Thyroid gland (tissue), 4 donors: Measurements from ENCODE around the gene ERG. TPM values are rescaled to one million over a fixed set of nuclear protein-coding genes. Genes with fewer than 3 reads are reported as not detected.

ENCODE experiments used
- DNase-seq, 2 donors: peaks; one replicate each; pipeline ENCODE4 v3.0.0-alpha.2; 2019
- H3K27ac ChIP-seq, 3 donors: fragments of 200-600 bp; sonication (generic); 1 replicate in 2 of 3; 2 replicates in 1 of 3; pipeline ENCODE4 v1.5.1; 2016 to 2019; ENCODE audit warnings: mild to moderate bottlenecking in 1 of 3, moderate library complexity in 1 of 3
- H3K27me3 ChIP-seq: fragments of 200-600 bp; sonication (generic); one replicate; pipeline ENCODE4 v1.5.1; 2019
- H3K36me3 ChIP-seq, 2 donors: fragments of 200-600 bp; sonication (generic); one replicate each; pipeline ENCODE4 v1.5.1; 2016 to 2019
- H3K4me1 ChIP-seq, 2 donors: fragments of 200-600 bp; sonication (generic); one replicate each; pipeline ENCODE4 v1.5.1; 2017 to 2019
- H3K4me3 ChIP-seq, 3 donors: fragments of 200-600 bp; sonication (generic); replicated peaks in 1 of 3; 1 replicate in 2 of 3; 2 replicates in 1 of 3; pipeline ENCODE4 v1.5.1; 2016; ENCODE audit warnings: mild to moderate bottlenecking in 1 of 3
- H3K9me3 ChIP-seq: fragments of 200-600 bp; sonication (generic); one replicate; pipeline ENCODE4 v1.5.1; 2017
- POLR2A ChIP-seq, 2 donors: fragments of 450-650 bp; IDR thresholded peaks; one replicate each; pipeline ENCODE4 v1.6.1; 2017; ENCODE audit warnings: antibody characterized with exemption in 2 of 2, mild to moderate bottlenecking in 2 of 2, moderate library complexity in 1 of 2
- WGBS, 2 donors: methylation state at CpG; one replicate each; pipeline ENCODE4 v1.1.5; 2017; 5-methylcytosine and 5-hydroxymethylcytosine counted together
- intact Hi-C: fragments of 100-400 bp; cut with DNase I; formaldehyde crosslinking; loops from one replicate; pipeline ENCODE4 v1.15.1; 2023
- total RNA-seq, 4 donors: library from RNA; depleted of rRNA; stranded (reverse); fragments of >200 nt; gene quantifications; one replicate each; pipeline ENCODE4 v1.2.3, GENCODE V29; 2016
- TF ChIP-seq, protein P1 (sequence below), 6 experiments: fragments of 200-600 bp in 3 of 6; fragments of 450-650 bp in 3 of 6; sonication (generic) in 3 of 6; IDR thresholded peaks; one replicate each; pipeline ENCODE4 v1.5.1; 2016 to 2019; ENCODE audit warnings: antibody characterized with exemption in 6 of 6, mild to moderate bottlenecking in 2 of 6, inconsistent platforms in 1 of 6, moderate library complexity in 1 of 6

ERG gene
- total RNA-seq, 4 donors from 2014 or later = 9.9 to 25.1 (median 18.2) TPM

DNA sequence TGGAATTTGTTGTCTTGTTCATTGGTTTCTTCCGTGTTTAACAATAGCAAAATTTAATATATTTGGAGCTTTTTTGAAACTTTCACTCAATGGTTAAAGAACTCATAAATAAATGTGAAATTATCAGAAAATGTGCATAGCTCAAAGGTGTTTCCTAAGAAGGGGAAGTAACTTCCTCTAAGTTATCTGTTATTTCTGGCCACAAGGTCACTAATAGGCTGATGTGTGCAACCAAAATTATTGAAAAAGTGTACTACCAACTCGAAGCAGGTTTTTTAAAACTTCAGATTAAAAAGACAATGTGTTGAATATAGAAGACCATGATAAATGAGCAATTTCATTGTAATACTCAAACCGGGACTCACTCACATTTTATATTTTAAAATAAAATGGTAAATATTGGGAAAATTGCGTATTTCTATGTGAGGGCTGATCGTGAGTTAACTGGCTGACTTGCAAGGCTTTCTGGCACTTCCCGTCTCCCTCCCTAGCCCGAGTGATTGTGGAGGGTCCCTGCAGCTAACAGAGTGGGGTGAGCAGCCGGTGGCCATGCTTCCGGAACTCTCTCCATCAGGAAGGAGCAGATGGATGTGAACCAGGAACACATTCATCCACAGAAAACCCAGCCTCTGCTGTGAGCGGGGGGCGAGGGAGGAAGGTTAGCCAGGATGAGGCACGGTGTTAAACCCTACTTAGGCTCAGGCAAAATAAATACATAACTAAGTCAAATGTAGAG, 96.9 kb downstream of the ERG start:
- 76 to 79% methylated on average over 12 of the region's 12 CpGs for WGBS, 2 donors
- Histone ChIP-seq H3K9me3 (no peaks in the 10 kb centered on the region), H3K4me3 (no peak overlapping the region), H3K27ac (no peak overlapping the region), H3K4me1 (no peaks in the 10 kb centered on the region), H3K27me3 (no peaks in the 10 kb centered on the region), H3K36me3 (no peaks in the 10 kb centered on the region)
- TF ChIP-seq, protein P1, sequence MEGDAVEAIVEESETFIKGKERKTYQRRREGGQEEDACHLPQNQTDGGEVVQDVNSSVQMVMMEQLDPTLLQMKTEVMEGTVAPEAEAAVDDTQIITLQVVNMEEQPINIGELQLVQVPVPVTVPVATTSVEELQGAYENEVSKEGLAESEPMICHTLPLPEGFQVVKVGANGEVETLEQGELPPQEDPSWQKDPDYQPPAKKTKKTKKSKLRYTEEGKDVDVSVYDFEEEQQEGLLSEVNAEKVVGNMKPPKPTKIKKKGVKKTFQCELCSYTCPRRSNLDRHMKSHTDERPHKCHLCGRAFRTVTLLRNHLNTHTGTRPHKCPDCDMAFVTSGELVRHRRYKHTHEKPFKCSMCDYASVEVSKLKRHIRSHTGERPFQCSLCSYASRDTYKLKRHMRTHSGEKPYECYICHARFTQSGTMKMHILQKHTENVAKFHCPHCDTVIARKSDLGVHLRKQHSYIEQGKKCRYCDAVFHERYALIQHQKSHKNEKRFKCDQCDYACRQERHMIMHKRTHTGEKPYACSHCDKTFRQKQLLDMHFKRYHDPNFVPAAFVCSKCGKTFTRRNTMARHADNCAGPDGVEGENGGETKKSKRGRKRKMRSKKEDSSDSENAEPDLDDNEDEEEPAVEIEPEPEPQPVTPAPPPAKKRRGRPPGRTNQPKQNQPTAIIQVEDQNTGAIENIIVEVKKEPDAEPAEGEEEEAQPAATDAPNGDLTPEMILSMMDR (IDR thresholded peaks at IDR 0.05) = no peak
- no peak for TF ChIP-seq POLR2A (IDR thresholded peaks at IDR 0.05)
- DNase-seq = no peak
- intact Hi-C loops = no loop called here

- 66% methylated on average over 13 of the region's 13 CpGs for WGBS, 2 donors
Observed at GRCh38 chr21:38400195-38400919, 97.9 kb downstream of the ERG start.

DNA sequence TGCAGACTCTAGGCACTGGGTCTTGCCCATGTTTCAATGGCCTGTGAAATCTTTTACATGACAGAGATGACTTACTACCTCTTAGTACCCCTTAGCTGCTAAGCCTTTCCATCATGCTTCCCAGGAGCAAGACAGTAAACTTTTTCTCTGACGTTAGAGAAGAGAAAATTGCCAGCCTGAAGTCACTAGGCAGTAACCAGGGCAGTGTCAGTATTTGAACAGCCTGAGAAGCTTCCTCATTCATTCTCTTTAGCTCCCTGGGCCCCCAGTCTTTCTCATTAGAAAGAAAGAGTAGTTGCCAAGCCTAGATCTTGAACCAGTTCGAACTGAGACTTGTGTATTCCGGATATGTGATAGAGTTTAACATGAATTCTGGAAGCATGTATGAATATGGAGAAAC, 99.2 kb downstream of the ERG start:
- no peaks in the 10 kb centered on the region for H3K36me3 ChIP-seq
- no peaks in the 10 kb centered on the region for H3K9me3 ChIP-seq
- TF ChIP-seq, protein P1 (IDR thresholded peaks at IDR 0.05) = no peak
- TF ChIP-seq POLR2A (IDR thresholded peaks at IDR 0.05) = no peak
- H3K4me1 ChIP-seq = no peaks in the 10 kb centered on the region
- H3K27ac ChIP-seq = no peak overlapping the region
- 83 to 90% methylated on average over 3 of the region's 3 CpGs for WGBS, 2 donors
- H3K27me3 ChIP-seq = no peaks in the 10 kb centered on the region
- H3K4me3 ChIP-seq = no peak overlapping the region
- no peak for DNase-seq
- intact Hi-C loops = no loop called here

More at GRCh38 chr21:38400195-38400919, 97.9 kb downstream of the ERG start:
- no peak for TF ChIP-seq POLR2A (IDR thresholded peaks at IDR 0.05)
- TF ChIP-seq, protein P1 (IDR thresholded peaks at IDR 0.05) = no peak
- Histone ChIP-seq H3K9me3 (no peaks in the 10 kb centered on the region), H3K27ac (no peak overlapping the region), H3K27me3 (no peaks in the 10 kb centered on the region), H3K4me3 (no peak overlapping the region), H3K4me1 (no peaks in the 10 kb centered on the region), H3K36me3 (no peaks in the 10 kb centered on the region)
- DNase-seq = no peak
- intact Hi-C loops = no loop called here

GRCh38 chr21:38396325-38396724, 102.0 kb downstream of the ERG start:
- Histone ChIP-seq H3K4me1 (no peaks in the 10 kb centered on the region), H3K36me3 (no peaks in the 10 kb centered on the region), H3K27ac (no peak overlapping the region), H3K4me3 (no peak overlapping the region), H3K9me3 (no peaks in the 10 kb centered on the region), H3K27me3 (no peaks in the 10 kb centered on the region)
- intact Hi-C loops = no loop called here
- WGBS, 2 donors = 88 to 92% methylated on average over 1 of the region's 1 CpG
- no peak for TF ChIP-seq POLR2A (IDR thresholded peaks at IDR 0.05)
- no peak for DNase-seq

- no peaks in the 10 kb centered on the region for H3K4me1 ChIP-seq
- no peak overlapping the region for H3K27ac ChIP-seq
- intact Hi-C loops = no loop called here
- H3K4me3 ChIP-seq = no peak overlapping the region
- no peak for TF ChIP-seq POLR2A (IDR thresholded peaks at IDR 0.05)
- TF ChIP-seq, protein P1 (IDR thresholded peaks at IDR 0.05) = no peak
- H3K27me3 ChIP-seq = no peaks in the 10 kb centered on the region
- H3K36me3 ChIP-seq = no peaks in the 10 kb centered on the region
- WGBS, 2 donors = 80 to 85% methylated on average over 6 of the region's 6 CpGs
- no peaks in the 10 kb centered on the region for H3K9me3 ChIP-seq
- no peak for DNase-seq
Observed at GRCh38 chr21:38395581-38395980, 102.7 kb downstream of the ERG start.
